GM12891 (cell line): ENCODE results near the gene CNDP2.

Source experiments
- PAX5 ChIP-seq: IDR thresholded peaks from 2 replicates; pipeline ENCODE4 v1.6.1; 2011; ENCODE audit warnings: low read length, moderate library complexity, mild to moderate bottlenecking; ENCODE audit not compliant: insufficient read depth, severe bottlenecking
- POLR2A ChIP-seq: IDR thresholded peaks from 2 replicates; pipeline ENCODE4 v1.6.1; 2011; ENCODE audit warnings: low read depth, low read length, control low read depth
- POLR2AphosphoS5 ChIP-seq: IDR thresholded peaks from 2 replicates; pipeline ENCODE4 v1.6.1; 2011; ENCODE audit warnings: low read depth, low read length, control low read depth
- POU2F2 ChIP-seq: IDR thresholded peaks from 2 replicates; pipeline ENCODE4 v1.6.1; 2011; ENCODE audit warnings: low read depth, mild to moderate bottlenecking, control low read depth, low read length, moderate library complexity
- TAF1 ChIP-seq: IDR thresholded peaks from 2 replicates; pipeline ENCODE4 v1.6.1; 2011; ENCODE audit warnings: low read depth, low read length, control low read depth

DNA sequence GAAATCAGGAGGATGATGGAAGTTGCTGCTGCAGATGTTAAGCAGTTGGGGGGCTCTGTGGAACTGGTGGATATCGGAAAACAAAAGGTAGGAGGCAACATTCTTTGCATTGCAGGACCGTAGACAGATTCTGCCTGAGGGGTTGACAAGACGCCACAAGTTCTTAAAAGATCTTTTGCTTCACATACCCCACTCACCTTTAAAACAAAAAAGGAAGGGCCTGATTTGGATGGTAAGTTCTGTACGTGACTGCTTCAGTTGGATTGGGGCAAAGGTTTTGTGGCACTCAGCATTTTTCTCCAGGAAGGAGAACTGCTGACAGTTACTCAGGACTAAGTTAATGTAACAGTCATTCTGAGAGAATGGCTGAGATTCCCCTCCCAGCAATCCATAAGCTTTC, 5.2 kb downstream of the CNDP2 start:
- TF ChIP-seq POLR2A (no peak), POLR2AphosphoS5 (no peak), POU2F2 (no peak), TAF1 (no peak), PAX5 (no peak)
